NCI-H1436 (cell line): ENCODE measurements around the gene OR13A1.
"Not testable (repeated sequence)": the region's sequence is repeated elsewhere in the genome, so short reads cannot be mapped to it uniquely, and the experiment has no call there.

Experiments used
- DNase-seq: peaks from one replicate; lab custom pipeline; 2025; lab: John Stamatoyannopoulos, UW

Gene OR13A1

GRCh38 chr10:45280113-45280760 lies 35.2 kb downstream of the OR13A1 start:
- no peak for DNase-seq

- DNase-seq, result no peak
Observed at GRCh38 chr10:45279682-45280081, 35.7 kb downstream of the OR13A1 start.

GRCh38 chr10:45278860-45279498 lies 36.4 kb downstream of the OR13A1 start:
- no peak for DNase-seq

- DNase-seq, result not testable (repeated sequence)
Observed at GRCh38 chr10:45276146-45276545, 39.3 kb downstream of the OR13A1 start.

- no peak for DNase-seq
Observed at GRCh38 chr10:45274364-45274763, 41.0 kb downstream of the OR13A1 start.

GRCh38 chr10:45267777-45268176 lies 47.6 kb downstream of the OR13A1 start:
- not testable (repeated sequence) for DNase-seq

- no peak for DNase-seq
Observed at GRCh38 chr10:45265996-45266395, 49.4 kb downstream of the OR13A1 start.

GRCh38 chr10:45261946-45262345 lies 53.5 kb downstream of the OR13A1 start:
- no peak for DNase-seq

GRCh38 chr10:45261243-45261775 lies 54.1 kb downstream of the OR13A1 start:
- no peak for DNase-seq

- not testable (repeated sequence) for DNase-seq
Observed at GRCh38 chr10:45260635-45261034, 54.8 kb downstream of the OR13A1 start.

- not testable (repeated sequence) for DNase-seq
Observed at GRCh38 chr10:45259786-45260495, 55.5 kb downstream of the OR13A1 start.

- DNase-seq, result no peak
Observed at GRCh38 chr10:45257600-45257999, 57.8 kb downstream of the OR13A1 start.

- no peak for DNase-seq
Observed at GRCh38 chr10:45256246-45256645, 59.2 kb downstream of the OR13A1 start.

GRCh38 chr10:45255706-45256105 lies 59.7 kb downstream of the OR13A1 start:
- no peak for DNase-seq

GRCh38 chr10:45254892-45255291 lies 60.5 kb downstream of the OR13A1 start:
- no peak for DNase-seq

GRCh38 chr10:45253183-45253914 lies 62.1 kb downstream of the OR13A1 start:
- no peak for DNase-seq
